GM12874 (cell line): ENCODE measurements around the gene DNAH1.

Source experiments
- CTCF ChIP-seq: IDR thresholded peaks from 2 replicates; pipeline ENCODE4 v1.5.1; 2011; ENCODE audit warnings: low read depth, mild to moderate bottlenecking, control low read depth, low read length, moderate library complexity; ENCODE audit not compliant: insufficient read depth

The DNAH1 gene

DNA sequence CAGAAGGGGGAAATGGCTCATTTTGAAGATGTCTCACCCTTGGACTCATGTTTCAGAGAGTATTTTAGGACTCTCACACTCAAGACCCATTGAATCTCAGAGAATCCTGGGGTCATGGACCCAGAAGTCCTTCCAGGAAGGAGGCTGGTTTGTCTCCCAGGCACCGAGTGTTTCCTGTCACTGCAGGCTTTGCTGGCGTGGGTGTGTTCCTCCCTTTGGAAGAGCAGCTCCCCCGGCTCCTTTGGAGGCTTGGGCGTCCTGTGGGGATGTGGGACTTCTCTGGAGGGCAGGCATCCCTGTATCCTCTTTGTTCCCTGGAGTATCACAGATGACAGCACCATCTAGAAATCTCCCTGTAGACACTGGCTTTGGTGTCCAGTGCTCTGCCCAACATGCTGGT lies 40.0 kb downstream of the DNAH1 start:
- TF ChIP-seq CTCF, result no peak

GRCh38 chr3:52357151-52358080 lies 41.3 kb downstream of the DNAH1 start:
- no peak for TF ChIP-seq CTCF

- no peak for TF ChIP-seq CTCF
Measured at GRCh38 chr3:52358362-52358940, 42.3 kb downstream of the DNAH1 start.

GRCh38 chr3:52359116-52359855 lies 43.2 kb downstream of the DNAH1 start:
- TF ChIP-seq CTCF, result no peak

DNA sequence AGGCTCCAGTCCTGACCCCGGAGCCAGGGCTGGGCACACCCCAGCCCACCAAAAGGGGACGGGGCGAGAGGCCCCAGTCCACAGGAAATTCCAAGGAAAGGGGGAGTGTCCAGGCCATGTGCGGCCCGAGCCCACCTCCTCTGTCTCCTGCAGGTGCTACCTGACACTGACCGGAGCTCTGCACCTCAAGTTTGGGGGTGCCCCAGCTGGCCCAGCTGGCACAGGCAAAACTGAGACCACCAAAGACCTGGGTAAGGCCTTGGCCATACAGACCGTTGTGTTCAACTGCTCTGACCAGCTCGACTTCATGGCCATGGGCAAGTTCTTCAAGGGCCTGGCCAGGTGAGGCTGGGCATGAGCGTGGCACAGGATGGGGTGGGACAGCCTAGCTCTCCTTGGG lies 44.9 kb downstream of the DNAH1 start:
- TF ChIP-seq CTCF, result no peak

- no peak for TF ChIP-seq CTCF
Measured at GRCh38 chr3:52361454-52361853, 45.3 kb downstream of the DNAH1 start.

DNA sequence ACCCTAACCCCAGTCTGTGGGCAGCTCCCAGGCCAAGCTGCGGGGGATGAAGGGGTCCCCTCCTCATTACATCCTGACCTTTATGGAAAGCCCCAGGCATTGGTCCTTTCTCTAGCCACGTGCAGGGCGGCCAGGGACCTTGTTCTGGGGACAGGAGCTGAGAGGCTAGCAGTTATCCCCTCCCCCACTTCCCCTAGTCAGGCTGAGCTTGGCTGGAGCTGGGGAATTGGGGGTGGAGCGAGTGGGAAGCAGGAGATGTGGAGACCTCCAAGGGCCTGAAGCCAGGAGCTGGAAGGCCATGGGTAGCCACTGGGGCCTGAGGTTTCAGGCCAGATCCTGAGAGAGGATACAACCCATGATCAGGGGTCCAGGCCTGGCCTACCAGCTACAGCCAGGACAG lies 45.8 kb downstream of the DNAH1 start:
- no peak for TF ChIP-seq CTCF
